OCI-LY1 (cell line): ENCODE results near the gene NOP14.
A peak's percentile ranks its signal among the peaks of the same experiment; 100 is the strongest.

ENCODE experiments used
- H2AFZ ChIP-seq: fragments of 200-600 bp; sonication (generic), shearing (Covaris generic); 2 replicates; pipeline ENCODE4 v1.6.0; 2014; ENCODE audit warnings: antibody characterized with exemption, mild to moderate bottlenecking, low read length
- H3F3A ChIP-seq: fragments of 200-600 bp; sonication (generic), shearing (Covaris generic); 2 replicates; pipeline ENCODE4 v1.6.0; 2014; ENCODE audit warnings: mild to moderate bottlenecking, antibody characterized with exemption, low read length, moderate library complexity; ENCODE audit not compliant: insufficient read depth
- H3K27ac ChIP-seq: fragments of 200-600 bp; sonication (generic); 2 replicates; pipeline ENCODE4 v1.5.1; 2014; ENCODE audit warnings: low read length, mixed run types, mild to moderate bottlenecking, low read depth; ENCODE audit not compliant: poor library complexity, severe bottlenecking
- H3K27me3 ChIP-seq: fragments of 200-600 bp; sonication (generic); 2 replicates; pipeline ENCODE4 v1.6.0; 2014; ENCODE audit warnings: antibody characterized with exemption, mild to moderate bottlenecking, low read length, moderate library complexity; ENCODE audit not compliant: insufficient read depth
- H3K36me3 ChIP-seq: fragments of 200-600 bp; sonication (generic); 2 replicates; pipeline ENCODE4 v1.6.1; 2014; ENCODE audit warnings: mild to moderate bottlenecking, antibody characterized with exemption, low read length, moderate library complexity, mixed read lengths; ENCODE audit not compliant: insufficient read depth
- H3K4me1 ChIP-seq: fragments of 200-600 bp; sonication (generic); 2 replicates; pipeline ENCODE4 v1.5.1; 2014; ENCODE audit warnings: mild to moderate bottlenecking, low read length, moderate library complexity; ENCODE audit not compliant: insufficient read depth, severe bottlenecking
- H3K4me2 ChIP-seq: fragments of 200-600 bp; sonication (generic), shearing (Covaris generic); 2 replicates; pipeline ENCODE4 v1.6.1; 2014; ENCODE audit warnings: low read length
- H3K4me3 ChIP-seq: fragments of 200-600 bp; sonication (generic); 2 replicates; pipeline ENCODE4 v1.5.1; 2014; ENCODE audit warnings: low read length, low read depth, mild to moderate bottlenecking, mixed read lengths; ENCODE audit not compliant: poor library complexity, severe bottlenecking
- H3K79me2 ChIP-seq: fragments of 200-600 bp; shearing (Covaris generic); 2 replicates; pipeline ENCODE4 v1.6.1; 2016; ENCODE audit warnings: mixed run types, low read length, mixed read lengths; ENCODE audit not compliant: insufficient read depth
- H3K9ac ChIP-seq: fragments of 200-600 bp; sonication (generic), shearing (Covaris generic); 2 replicates; pipeline ENCODE4 v1.6.1; 2014; ENCODE audit warnings: mild to moderate bottlenecking, low read length, mixed read lengths
- H3K9me2 ChIP-seq: fragments of 200-600 bp; sonication (generic), shearing (Covaris generic); 2 replicates; pipeline ENCODE4 v1.6.1; 2014; ENCODE audit warnings: low read depth, mild to moderate bottlenecking, low read length, mixed read lengths
- H3K9me3 ChIP-seq: fragments of 200-600 bp; shearing (Covaris generic); 2 replicates; pipeline ENCODE4 v1.6.1; 2014; ENCODE audit warnings: low read length, mixed read lengths
- H4K20me1 ChIP-seq: fragments of 200-600 bp; sonication (generic), shearing (Covaris generic); 2 replicates; pipeline ENCODE4 v1.6.0; 2016; ENCODE audit warnings: mild to moderate bottlenecking, low read length; ENCODE audit not compliant: insufficient read depth
- CTCF ChIP-seq: fragments of 200-600 bp; sonication (generic), shearing (Covaris generic); IDR thresholded peaks from 2 replicates; pipeline ENCODE4 v1.5.1; 2017; ENCODE audit warnings: mild to moderate bottlenecking, antibody characterized with exemption, low read length, moderate library complexity, mixed read lengths
- EZH2 ChIP-seq: fragments of 200-600 bp; sonication (generic), shearing (Covaris generic); IDR thresholded peaks from 2 replicates; pipeline ENCODE4 v1.8.0; 2017; ENCODE audit warnings: borderline replicate concordance, mixed run types, mild to moderate bottlenecking, antibody characterized with exemption, low read length, moderate library complexity, mixed read lengths

The NOP14 gene

GRCh38 chr4:2950221-2950989 lies 12.8 kb downstream of the NOP14 start:
- H3K4me3 ChIP-seq, result no peak overlapping the region
- H3K36me3 ChIP-seq, result peaks cover 78% of the 10 kb centered on the region
- H3K27me3 ChIP-seq, result no peaks in the 10 kb centered on the region

GRCh38 chr4:2949782-2950125 lies 13.5 kb downstream of the NOP14 start:
- Histone ChIP-seq H3K9me2 (no peaks in the 10 kb centered on the region), H3F3A (0 out of 2 replicates have a peak, but pooled peaks cover 2% of the 10 kb centered on the region), H3K79me2 (no peaks in the 10 kb centered on the region), H4K20me1 (no peaks in the 10 kb centered on the region), H3K36me3 (peaks cover 84% of the 10 kb centered on the region), H3K9me3 (no peaks in the 10 kb centered on the region), H3K4me2 (no peak overlapping the region), H3K27me3 (no peaks in the 10 kb centered on the region), H3K4me3 (no peak overlapping the region), H3K27ac (no peak overlapping the region), H3K4me1 (no peaks in the 10 kb centered on the region), H2AFZ (no peak overlapping the region), H3K9ac (no peak overlapping the region)
- TF ChIP-seq EZH2 (no peak), CTCF (no peak)

More at GRCh38 chr4:2950221-2950989, 12.8 kb downstream of the NOP14 start:
- no peaks in the 10 kb centered on the region for H3K79me2 ChIP-seq
- TF ChIP-seq EZH2, result no peak
- TF ChIP-seq CTCF, result no peak
- no peak overlapping the region for H3K4me2 ChIP-seq
- 0 out of 2 replicates have a peak, but pooled peaks cover 2% of the 10 kb centered on the region for H3F3A ChIP-seq
- no peak overlapping the region for H3K27ac ChIP-seq
- no peak overlapping the region for H3K9ac ChIP-seq
- no peak overlapping the region for H2AFZ ChIP-seq
- H3K4me1 ChIP-seq, result no peaks in the 10 kb centered on the region
- no peaks in the 10 kb centered on the region for H4K20me1 ChIP-seq
- H3K9me2 ChIP-seq, result no peaks in the 10 kb centered on the region
- no peaks in the 10 kb centered on the region for H3K9me3 ChIP-seq

GRCh38 chr4:2948895-2949781 lies 14.1 kb downstream of the NOP14 start:
- no peak overlapping the region for H3K9ac ChIP-seq

More at GRCh38 chr4:2948895-2949781, 14.1 kb downstream of the NOP14 start:
- H3F3A ChIP-seq, result no peaks in the 10 kb centered on the region
- no peaks in the 10 kb centered on the region for H4K20me1 ChIP-seq
- no peak overlapping the region for H3K27ac ChIP-seq
- no peaks in the 10 kb centered on the region for H3K9me2 ChIP-seq
- H3K27me3 ChIP-seq, result no peaks in the 10 kb centered on the region
- H3K9me3 ChIP-seq, result no peaks in the 10 kb centered on the region
- H3K4me3 ChIP-seq, result no peak overlapping the region
- peaks cover 79% of the 10 kb centered on the region for H3K36me3 ChIP-seq
- H3K4me1 ChIP-seq, result no peaks in the 10 kb centered on the region
- H2AFZ ChIP-seq, result no peak overlapping the region
- H3K4me2 ChIP-seq, result no peak overlapping the region
- TF ChIP-seq EZH2 (no peak), CTCF (peak; percentile 22)
- H3K79me2 ChIP-seq, result no peaks in the 10 kb centered on the region
